HEK293T (cell line): Measurements from ENCODE around the gene CADM2.

ENCODE experiments used
- ARNT ChIP-seq: fragments of 450-650 bp; IDR thresholded peaks from 2 replicates; pipeline ENCODE4 v1.6.1; 2017; ENCODE audit warnings: mild to moderate bottlenecking
- BHLHE40 ChIP-seq: fragments of 450-650 bp; IDR thresholded peaks from 2 replicates; pipeline ENCODE4 v1.6.1; 2016; ENCODE audit warnings: mild to moderate bottlenecking, moderate library complexity, borderline replicate concordance
- CTBP1 ChIP-seq: fragments of 450-650 bp; IDR thresholded peaks from 2 replicates; pipeline ENCODE4 v1.6.1; 2016; ENCODE audit warnings: borderline replicate concordance
- ELF4 ChIP-seq: fragments of 450-650 bp; IDR thresholded peaks from 2 replicates; pipeline ENCODE4 v1.6.1; 2017; ENCODE audit warnings: antibody characterized with exemption
- FOXA1 ChIP-seq: fragments of 450-650 bp; IDR thresholded peaks from 2 replicates; pipeline ENCODE4 v1.6.1; 2016; ENCODE audit warnings: mild to moderate bottlenecking
- LEF1 ChIP-seq: fragments of 450-650 bp; IDR thresholded peaks from 2 replicates; pipeline ENCODE4 v1.6.1; 2017; ENCODE audit warnings: mild to moderate bottlenecking, borderline replicate concordance
- NFRKB ChIP-seq: fragments of 450-650 bp; IDR thresholded peaks from 2 replicates; pipeline ENCODE4 v1.6.1; 2016; ENCODE audit warnings: mild to moderate bottlenecking, moderate library complexity
- SP1 ChIP-seq: fragments of 450-650 bp; IDR thresholded peaks from 2 replicates; pipeline ENCODE4 v1.6.1; 2017
- SUZ12 ChIP-seq: fragments of 450-650 bp; IDR thresholded peaks from 2 replicates; pipeline ENCODE4 v1.6.1; 2016; ENCODE audit warnings: mild to moderate bottlenecking
- TARDBP ChIP-seq: fragments of 450-650 bp; IDR thresholded peaks from 2 replicates; pipeline ENCODE4 v1.6.1; 2016
- ZNF384 ChIP-seq: fragments of 450-650 bp; IDR thresholded peaks from 2 replicates; pipeline ENCODE4 v1.6.1; 2016
- TF ChIP-seq, protein P1 (sequence below): fragments of 450-650 bp; IDR thresholded peaks from 2 replicates; pipeline ENCODE4 v1.6.1; 2016

DNA sequence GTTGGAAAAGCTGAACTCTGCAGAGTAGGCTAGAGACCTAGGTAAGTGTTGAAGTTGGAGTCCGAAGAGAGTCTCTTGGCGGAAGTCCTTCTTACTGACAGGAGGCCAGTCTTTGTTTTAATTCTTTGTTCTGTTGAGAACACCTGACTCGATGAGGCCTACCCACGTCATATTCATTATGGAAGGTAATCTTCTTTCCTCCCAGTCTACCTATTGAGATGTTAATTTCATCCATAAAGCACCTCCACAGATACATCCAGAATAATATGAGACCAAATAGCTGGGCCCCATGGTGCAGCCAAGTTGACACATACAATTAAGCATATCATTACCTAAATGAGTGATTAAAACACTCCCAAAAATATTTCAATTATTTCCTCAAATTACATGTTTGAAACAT is 515.5 kb downstream of the CADM2 start:
- TF ChIP-seq, protein P1, sequence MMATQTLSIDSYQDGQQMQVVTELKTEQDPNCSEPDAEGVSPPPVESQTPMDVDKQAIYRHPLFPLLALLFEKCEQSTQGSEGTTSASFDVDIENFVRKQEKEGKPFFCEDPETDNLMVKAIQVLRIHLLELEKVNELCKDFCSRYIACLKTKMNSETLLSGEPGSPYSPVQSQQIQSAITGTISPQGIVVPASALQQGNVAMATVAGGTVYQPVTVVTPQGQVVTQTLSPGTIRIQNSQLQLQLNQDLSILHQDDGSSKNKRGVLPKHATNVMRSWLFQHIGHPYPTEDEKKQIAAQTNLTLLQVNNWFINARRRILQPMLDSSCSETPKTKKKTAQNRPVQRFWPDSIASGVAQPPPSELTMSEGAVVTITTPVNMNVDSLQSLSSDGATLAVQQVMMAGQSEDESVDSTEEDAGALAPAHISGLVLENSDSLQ, result no peak
- no peak for TF ChIP-seq SP1
- TF ChIP-seq ELF4, result no peak
- no peak for TF ChIP-seq FOXA1
- no peak for TF ChIP-seq ARNT
- no peak for TF ChIP-seq ZNF384
- no peak for TF ChIP-seq LEF1
- no peak for TF ChIP-seq NFRKB
- TF ChIP-seq SUZ12, result no peak
- no peak for TF ChIP-seq BHLHE40
- no peak for TF ChIP-seq TARDBP
- no peak for TF ChIP-seq CTBP1
